Peyer's patch (tissue), 4 donors: ENCODE data around the gene C1orf226. TPM values are rescaled to one million over a fixed set of nuclear protein-coding genes. Genes with fewer than 3 reads are reported as not detected.

ENCODE experiments used
- DNase-seq, 3 donors: peaks; one replicate each; pipeline ENCODE4 v3.0.0-alpha.2; 2017 to 2019
- H3K27ac ChIP-seq, 4 donors: fragments of 200-600 bp; sonication (generic); one replicate each; pipeline ENCODE4 v1.5.1; 2016 to 2019
- H3K27me3 ChIP-seq, 2 donors: fragments of 200-600 bp; sonication (generic); one replicate each; pipeline ENCODE4 v1.5.1; 2019
- H3K36me3 ChIP-seq, 3 donors: fragments of 200-600 bp; sonication (generic); one replicate each; pipeline ENCODE4 v1.5.1; 2016 to 2019
- H3K4me1 ChIP-seq, 4 donors: fragments of 200-600 bp; sonication (generic); one replicate each; pipeline ENCODE4 v1.5.1; 2016 to 2019
- H3K4me3 ChIP-seq, 4 donors: fragments of 200-600 bp; sonication (generic); 1 replicate in 3 of 4; 2 replicates in 1 of 4; pipeline ENCODE4 v1.5.1; 2016 to 2019; ENCODE audit warnings: mild to moderate bottlenecking in 1 of 4
- H3K9me3 ChIP-seq, 4 donors: fragments of 200-600 bp; sonication (generic); one replicate each; pipeline ENCODE4 v1.5.1; 2016 to 2019; ENCODE audit warnings: mild to moderate bottlenecking in 1 of 4
- CTCF ChIP-seq, 6 experiments: fragments of 450-650 bp in 4 of 6; fragments of 200-600 bp in 2 of 6; sonication (generic) in 1 of 6; IDR thresholded peaks; one replicate each; pipeline ENCODE4 v1.5.1; 2017 to 2019; ENCODE audit warnings: antibody characterized with exemption in 6 of 6, mild to moderate bottlenecking in 3 of 6, moderate library complexity in 1 of 6
- POLR2A ChIP-seq, 2 donors: fragments of 450-650 bp; IDR thresholded peaks; one replicate each; pipeline ENCODE4 v1.5.1; 2017; ENCODE audit warnings: antibody characterized with exemption in 2 of 2, mild to moderate bottlenecking in 2 of 2, moderate library complexity in 2 of 2
- total RNA-seq, 4 donors: library from RNA; depleted of rRNA; stranded (reverse); fragments of >200 nt; gene quantifications; one replicate each; pipeline ENCODE4 v1.1.0, GENCODE V29; 2016

The C1orf226 gene
- total RNA-seq, 4 donors from 2014 or later = 5.0 to 36.8 (median 26.2) TPM

GRCh38 chr1:162389021-162389818, 7.7 kb downstream of the C1orf226 start:
- no peaks in the 10 kb centered on the region for H3K27me3 ChIP-seq
- H3K4me1 ChIP-seq = peaks cover 0 to 16% (median 0%) of the 10 kb centered on the region in 4 donors
- H3K9me3 ChIP-seq = no peaks in the 10 kb centered on the region
- no peak overlapping the region for H3K4me3 ChIP-seq
- TF ChIP-seq POLR2A (IDR thresholded peaks at IDR 0.05) (no peak), CTCF (IDR thresholded peaks at IDR 0.05) (peak in 1 of 6 experiments; percentile 3)
- H3K36me3 ChIP-seq = no peaks in the 10 kb centered on the region
- peak overlapping the region in 2 of 4 donors; percentile 59 to 81 for H3K27ac ChIP-seq
- peak in 1 of 3 donors; percentile 44 for DNase-seq

GRCh38 chr1:162389971-162390370, 8.4 kb downstream of the C1orf226 start:
- DNase-seq = peak in 1 of 3 donors; percentile 29
- Histone ChIP-seq H3K4me3 (no peak overlapping the region), H3K27me3 (no peaks in the 10 kb centered on the region), H3K36me3 (no peaks in the 10 kb centered on the region), H3K27ac (no peak overlapping the region), H3K4me1 (peaks cover 0 to 16% (median 0%) of the 10 kb centered on the region in 4 donors), H3K9me3 (no peaks in the 10 kb centered on the region)
- TF ChIP-seq POLR2A (IDR thresholded peaks at IDR 0.05) (no peak), CTCF (IDR thresholded peaks at IDR 0.05) (no peak)

GRCh38 chr1:162390396-162391185, 9.1 kb downstream of the C1orf226 start:
- Histone ChIP-seq H3K4me1 (peaks cover 0 to 16% (median 0%) of the 10 kb centered on the region in 4 donors), H3K9me3 (no peaks in the 10 kb centered on the region), H3K27ac (no peak overlapping the region), H3K27me3 (no peaks in the 10 kb centered on the region), H3K4me3 (no peak overlapping the region), H3K36me3 (no peaks in the 10 kb centered on the region)
- no peak for DNase-seq
- TF ChIP-seq CTCF (IDR thresholded peaks at IDR 0.05) (no peak), POLR2A (IDR thresholded peaks at IDR 0.05) (no peak)

- H3K4me1 ChIP-seq = peaks cover 0 to 16% (median 0%) of the 10 kb centered on the region in 4 donors
- no peak overlapping the region for H3K4me3 ChIP-seq
- TF ChIP-seq POLR2A (IDR thresholded peaks at IDR 0.05) (no peak), CTCF (IDR thresholded peaks at IDR 0.05) (peak in 5 of 6 experiments; percentile 75 to 96 (median 94))
- peak in 1 of 3 donors; percentile 73 for DNase-seq
- H3K36me3 ChIP-seq = no peaks in the 10 kb centered on the region
- no peaks in the 10 kb centered on the region for H3K9me3 ChIP-seq
- no peak overlapping the region for H3K27ac ChIP-seq
- no peaks in the 10 kb centered on the region for H3K27me3 ChIP-seq
Observed at GRCh38 chr1:162391790-162392563, 10.4 kb downstream of the C1orf226 start.

- TF ChIP-seq POLR2A (IDR thresholded peaks at IDR 0.05) = no peak
- TF ChIP-seq CTCF (IDR thresholded peaks at IDR 0.05) = no peak
- Histone ChIP-seq H3K27me3 (no peaks in the 10 kb centered on the region), H3K4me3 (no peak overlapping the region), H3K27ac (no peak overlapping the region), H3K36me3 (no peaks in the 10 kb centered on the region), H3K4me1 (no peaks in the 10 kb centered on the region), H3K9me3 (no peaks in the 10 kb centered on the region)
- DNase-seq = no peak
Observed at GRCh38 chr1:162396201-162396906, 14.8 kb downstream of the C1orf226 start.
